ENCODE data around the gene AZIN2.

Gene AZIN2

DNA sequence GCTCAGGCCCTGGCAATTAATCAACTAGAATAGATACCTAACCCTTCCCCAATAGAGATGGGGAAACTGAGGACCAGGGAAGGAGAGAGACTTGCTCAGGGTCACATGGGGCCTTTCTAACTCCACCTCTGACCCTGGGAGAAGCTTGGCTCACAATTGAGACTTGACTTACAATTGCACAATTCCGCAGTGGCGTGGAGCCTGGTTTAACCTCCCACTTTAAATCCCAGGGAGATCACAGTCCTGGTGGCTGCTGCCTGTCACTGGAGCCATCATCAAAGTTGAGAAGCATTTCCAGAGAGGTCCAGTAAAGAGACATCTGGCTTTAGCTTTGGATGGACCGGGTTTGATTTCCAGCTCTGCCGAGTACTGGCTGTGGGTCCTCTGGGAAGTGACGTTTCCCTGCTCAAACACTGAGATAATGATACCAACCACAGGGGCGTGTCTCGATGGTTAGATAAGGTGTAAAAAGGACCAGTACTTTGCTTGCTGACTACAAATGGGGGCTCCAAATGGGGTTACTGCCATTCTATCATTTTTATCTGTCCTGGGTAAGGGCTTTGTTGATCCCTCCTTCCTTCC, 61.6 kb downstream of the AZIN2 start:
- Histone ChIP-seq H3K36me3 (peaks cover 14 to 32% (median 20%) of the 10 kb centered on the region in 3 donors), H3K27me3 (no peaks in the 10 kb centered on the region), H3K9me3 (no peaks in the 10 kb centered on the region), H3K4me1 (peaks cover 0 to 13% (median 8%) of the 10 kb centered on the region in 4 donors), H3K27ac (peak overlapping the region; percentile 2 to 20), H3K4me3 (no peak overlapping the region)
- DNase-seq, result no peak
- intact Hi-C loops (cut with DNase I; ENCODE audit: low total_unique reads), result no loop called here
- TF ChIP-seq, protein P1, sequence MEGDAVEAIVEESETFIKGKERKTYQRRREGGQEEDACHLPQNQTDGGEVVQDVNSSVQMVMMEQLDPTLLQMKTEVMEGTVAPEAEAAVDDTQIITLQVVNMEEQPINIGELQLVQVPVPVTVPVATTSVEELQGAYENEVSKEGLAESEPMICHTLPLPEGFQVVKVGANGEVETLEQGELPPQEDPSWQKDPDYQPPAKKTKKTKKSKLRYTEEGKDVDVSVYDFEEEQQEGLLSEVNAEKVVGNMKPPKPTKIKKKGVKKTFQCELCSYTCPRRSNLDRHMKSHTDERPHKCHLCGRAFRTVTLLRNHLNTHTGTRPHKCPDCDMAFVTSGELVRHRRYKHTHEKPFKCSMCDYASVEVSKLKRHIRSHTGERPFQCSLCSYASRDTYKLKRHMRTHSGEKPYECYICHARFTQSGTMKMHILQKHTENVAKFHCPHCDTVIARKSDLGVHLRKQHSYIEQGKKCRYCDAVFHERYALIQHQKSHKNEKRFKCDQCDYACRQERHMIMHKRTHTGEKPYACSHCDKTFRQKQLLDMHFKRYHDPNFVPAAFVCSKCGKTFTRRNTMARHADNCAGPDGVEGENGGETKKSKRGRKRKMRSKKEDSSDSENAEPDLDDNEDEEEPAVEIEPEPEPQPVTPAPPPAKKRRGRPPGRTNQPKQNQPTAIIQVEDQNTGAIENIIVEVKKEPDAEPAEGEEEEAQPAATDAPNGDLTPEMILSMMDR (IDR thresholded peaks at IDR 0.05), result no peak

DNA sequence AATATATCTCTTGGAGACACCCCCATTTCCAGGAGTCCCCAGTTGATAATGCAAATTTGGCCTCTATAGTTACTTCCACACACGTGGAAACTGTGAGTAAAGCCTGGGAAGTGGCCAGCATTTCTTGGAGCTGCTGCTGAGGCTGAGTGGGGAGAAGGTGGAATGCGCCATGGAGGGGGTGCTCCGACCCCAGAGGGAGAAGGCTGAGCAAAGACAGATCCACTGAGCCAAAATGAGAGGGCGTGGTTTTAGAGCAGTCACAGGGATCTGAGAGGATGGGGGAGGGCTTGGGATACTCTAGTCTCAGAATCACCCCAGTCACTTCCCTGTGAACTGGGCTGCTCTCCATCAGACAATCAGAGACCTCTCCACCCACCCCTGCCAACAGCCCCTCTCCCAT, 62.2 kb downstream of the AZIN2 start:
- Histone ChIP-seq H3K36me3 (peaks cover 17 to 38% (median 23%) of the 10 kb centered on the region in 3 donors), H3K4me1 (peaks cover 0 to 13% (median 8%) of the 10 kb centered on the region in 4 donors), H3K9me3 (no peaks in the 10 kb centered on the region), H3K27ac (peak overlapping the region in 1 of 2 donors; percentile 20), H3K4me3 (no peak overlapping the region), H3K27me3 (no peaks in the 10 kb centered on the region)
- DNase-seq, result no peak
- TF ChIP-seq, protein P1 (IDR thresholded peaks at IDR 0.05), result no peak
- intact Hi-C loops (cut with DNase I; ENCODE audit: low total_unique reads), result no loop called here

DNA sequence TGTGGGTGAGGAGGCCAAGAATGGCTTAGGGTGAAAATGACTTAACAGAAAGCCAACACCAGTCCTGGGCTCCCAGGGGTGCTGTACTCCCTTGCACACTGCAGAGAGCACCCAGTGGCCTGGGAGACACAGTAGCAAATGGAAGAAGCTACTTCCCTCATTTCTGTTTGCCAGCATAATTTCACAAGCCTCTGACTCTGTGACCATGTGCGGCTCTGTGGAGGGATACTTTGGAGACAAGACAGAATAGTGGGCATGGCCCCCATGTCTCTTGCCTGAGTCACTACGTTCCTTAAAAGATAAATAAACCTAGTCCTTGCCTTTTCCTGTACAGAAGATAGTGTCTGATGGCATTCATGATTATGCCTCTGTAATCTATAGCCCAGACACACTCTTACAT, 62.7 kb downstream of the AZIN2 start:
- no peak overlapping the region for H3K27ac ChIP-seq

DNA sequence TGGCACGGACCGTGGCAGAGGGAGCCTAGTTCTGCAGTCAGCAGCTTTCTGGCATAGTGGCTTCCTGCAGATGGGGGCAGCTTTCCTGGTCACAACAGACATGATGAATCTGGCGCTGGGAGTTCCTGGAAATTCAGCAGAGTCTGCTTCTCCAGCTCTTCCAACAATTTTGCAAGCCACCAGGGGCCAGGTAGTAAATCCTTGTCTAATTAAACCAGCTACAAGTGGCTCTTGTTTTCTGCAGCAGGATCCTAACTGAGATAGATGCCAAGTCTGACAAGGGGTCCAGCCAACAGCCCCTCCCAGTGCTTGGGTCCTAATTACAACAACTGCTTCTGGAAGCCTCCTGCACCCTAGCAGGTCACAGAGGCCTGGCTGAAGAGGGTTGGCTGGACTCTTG, 65.0 kb downstream of the AZIN2 start:
- H3K27ac ChIP-seq, result no peak overlapping the region
- intact Hi-C loops (cut with DNase I; ENCODE audit: low total_unique reads), result no loop called here

More for the DNA sequence above, 62.7 kb downstream of the AZIN2 start:
- Histone ChIP-seq H3K36me3 (peaks cover 17 to 38% (median 23%) of the 10 kb centered on the region in 3 donors), H3K27me3 (no peaks in the 10 kb centered on the region), H3K9me3 (no peaks in the 10 kb centered on the region), H3K4me3 (no peak overlapping the region), H3K4me1 (peaks cover 0 to 13% (median 8%) of the 10 kb centered on the region in 4 donors)
- DNase-seq, result no peak
- TF ChIP-seq, protein P1 (IDR thresholded peaks at IDR 0.05), result no peak
- intact Hi-C loops (cut with DNase I; ENCODE audit: low total_unique reads), result no loop called here

DNA sequence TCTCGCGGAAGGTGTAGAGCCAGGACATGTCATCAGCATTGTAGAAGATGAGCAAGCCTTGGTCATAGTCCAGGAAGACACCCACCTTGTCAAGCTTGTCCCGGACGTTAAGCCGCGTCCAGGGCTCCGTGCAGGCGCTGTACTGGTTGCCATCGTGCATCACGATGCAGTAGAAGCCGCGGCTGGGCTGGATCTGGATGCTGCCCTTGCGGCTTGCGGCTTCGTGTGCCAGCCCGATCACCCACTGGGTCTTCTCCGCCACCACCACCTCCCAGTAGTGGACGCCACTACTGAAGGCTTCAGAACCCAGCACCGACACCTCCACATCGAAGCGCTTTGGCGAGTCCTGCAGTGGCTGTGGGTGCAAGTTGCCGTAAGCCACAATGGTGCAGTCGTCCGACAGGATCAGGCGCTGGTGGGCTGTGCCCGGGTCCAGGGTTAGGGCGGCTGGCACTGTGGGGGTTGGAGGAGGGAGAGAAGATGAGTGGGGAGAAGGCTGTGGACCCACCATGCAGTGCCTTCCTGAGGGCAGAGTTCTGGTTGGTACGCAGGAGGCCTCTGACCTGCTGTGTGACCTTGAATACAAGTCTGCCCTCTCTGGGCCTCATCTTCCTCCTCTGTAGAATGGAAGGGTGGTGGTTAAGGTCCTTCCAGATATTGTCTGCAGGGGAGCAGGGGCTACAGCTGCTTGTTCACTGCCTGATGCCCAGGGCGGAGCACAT, 66.5 kb downstream of the AZIN2 start:
- intact Hi-C loops (cut with DNase I; ENCODE audit: low total_unique reads), result no loop called here
- DNase-seq, result no peak

More for the DNA sequence above, 65.0 kb downstream of the AZIN2 start:
- peaks cover 17 to 47% (median 27%) of the 10 kb centered on the region in 3 donors for H3K36me3 ChIP-seq
- TF ChIP-seq, protein P1 (IDR thresholded peaks at IDR 0.05), result no peak
- no peaks in the 10 kb centered on the region for H3K27me3 ChIP-seq
- peaks cover 0 to 18% (median 9%) of the 10 kb centered on the region in 4 donors for H3K4me1 ChIP-seq
- no peaks in the 10 kb centered on the region for H3K9me3 ChIP-seq
- DNase-seq, result no peak
- no peak overlapping the region for H3K4me3 ChIP-seq

More for the DNA sequence above, 66.5 kb downstream of the AZIN2 start:
- Histone ChIP-seq H3K27me3 (no peaks in the 10 kb centered on the region), H3K27ac (no peak overlapping the region), H3K36me3 (peaks cover 17 to 47% (median 27%) of the 10 kb centered on the region in 3 donors), H3K9me3 (no peaks in the 10 kb centered on the region), H3K4me1 (peaks cover 0 to 21% (median 10%) of the 10 kb centered on the region in 4 donors), H3K4me3 (no peak overlapping the region)
- TF ChIP-seq, protein P1 (IDR thresholded peaks at IDR 0.05), result no peak

All from tibial artery (tissue), 4 donors.